GM12878 (cell line): ENCODE data around the gene NFAT5. TPM values are rescaled to one million over a fixed set of nuclear protein-coding genes. Genes with fewer than 3 reads are reported as not detected.

Source experiments
- BCLAF1 ChIP-seq: fragments of 450-650 bp; IDR thresholded peaks from 2 replicates; pipeline ENCODE4 v1.6.1; 2017; ENCODE audit warnings: antibody characterized with exemption, mild to moderate bottlenecking, moderate library complexity
- BRCA1 ChIP-seq: IDR thresholded peaks from 2 replicates; pipeline ENCODE4 v1.6.1; 2011; ENCODE audit warnings: low read depth, low read length, improper control_type of control experiment
- CBX5 ChIP-seq: sonication (generic); IDR thresholded peaks from 2 replicates; pipeline ENCODE4 v1.6.1; 2016; ENCODE audit warnings: low read depth, moderate library complexity, mild to moderate bottlenecking, inconsistent platforms
- CREM ChIP-seq: IDR thresholded peaks from 2 replicates; pipeline ENCODE4 v1.6.1; 2014; ENCODE audit warnings: antibody characterized with exemption, low read depth
- HCFC1 ChIP-seq: fragments of 150-350 bp; IDR thresholded peaks from 2 replicates; pipeline ENCODE4 v1.6.1; 2014; ENCODE audit warnings: low read length
- HDAC6 ChIP-seq: fragments of 200-600 bp; sonication (generic); IDR thresholded peaks from one replicate; pipeline ENCODE4 v1.8.0; 2017; ENCODE audit warnings: antibody characterized with exemption; ENCODE audit not compliant: unreplicated experiment
- JUND ChIP-seq: IDR thresholded peaks from 2 replicates; pipeline ENCODE4 v1.6.1; 2012; ENCODE audit warnings: low read depth, mild to moderate bottlenecking, low read length, improper control_type of control experiment, moderate library complexity
- MYB ChIP-seq: fragments of 150-350 bp; IDR thresholded peaks from 2 replicates; pipeline ENCODE4 v1.6.1; 2014; ENCODE audit warnings: mild to moderate bottlenecking, low read depth, low read length, borderline replicate concordance
- NBN ChIP-seq: fragments of 450-650 bp; IDR thresholded peaks from 2 replicates; pipeline ENCODE4 v1.6.1; 2016
- PBX3 ChIP-seq: IDR thresholded peaks from 2 replicates; pipeline ENCODE4 v1.6.1; 2011; ENCODE audit warnings: mild to moderate bottlenecking, low read depth, low read length, moderate library complexity; ENCODE audit not compliant: insufficient replicate concordance
- PRDM15 ChIP-seq: fragments of 450-650 bp; formaldehyde crosslinking; IDR thresholded peaks from 2 replicates; pipeline ENCODE4 v1.4.0; 2020; ENCODE audit warnings: mild to moderate bottlenecking, moderate library complexity
- RAD51 ChIP-seq: fragments of 450-650 bp; IDR thresholded peaks from 2 replicates; pipeline ENCODE4 v1.6.1; 2016; ENCODE audit warnings: moderate library complexity, mild to moderate bottlenecking, inconsistent platforms
- RUNX3 ChIP-seq: IDR thresholded peaks from 2 replicates; pipeline ENCODE4 v1.6.1; 2012; ENCODE audit warnings: low read length, inconsistent platforms
- SMARCA5 ChIP-seq: fragments of 450-650 bp; IDR thresholded peaks from 2 replicates; pipeline ENCODE4 v1.6.1; 2017; ENCODE audit warnings: mild to moderate bottlenecking
- SPI1 ChIP-seq: IDR thresholded peaks from 2 replicates; pipeline ENCODE4 v1.6.1; 2011; ENCODE audit warnings: low read depth, mild to moderate bottlenecking, low read length, moderate library complexity, borderline replicate concordance; ENCODE audit not compliant: insufficient read depth
- ZBED1 ChIP-seq: IDR thresholded peaks from 2 replicates; pipeline ENCODE4 v1.6.1; 2016; ENCODE audit warnings: borderline replicate concordance
- ZNF687 ChIP-seq: fragments of 450-650 bp; IDR thresholded peaks from 2 replicates; pipeline ENCODE4 v1.6.1; 2017; ENCODE audit warnings: mild to moderate bottlenecking, moderate library complexity
- ZSCAN29 ChIP-seq: fragments of 450-650 bp; IDR thresholded peaks from 2 replicates; pipeline ENCODE4 v1.6.1; 2017; ENCODE audit warnings: mild to moderate bottlenecking, moderate library complexity
- polyA plus RNA-seq, 11 experiments: library from polyadenylated mRNA; depleted of rRNA in 4 of 11; unstranded in 6 of 11; stranded (reverse) in 5 of 11; fragments of >200 nt; fragmentation: Nextera tagmentation in 4 of 11; fragmentation: Illumina TruSeq in 1 of 11; extraction: Ambion mirVana in 4 of 11; extraction: Trizol in 1 of 11; gene quantifications; 1 replicate in 1 of 11; 2 replicates in 10 of 11; pipeline versions ENCODE4 v1.2.1 to v1.2.3, GENCODE V29; 2011 to 2016; ENCODE audit warnings: inconsistent platforms in 2 of 11, missing spikeins in 2 of 11, low read depth in 1 of 11
- total RNA-seq, 4 experiments: library from RNA; depleted of rRNA in 3 of 4; stranded (reverse); fragments of >200 nt in 3 of 4; fragmentation: Illumina TruSeq in 1 of 4; extraction: Trizol in 1 of 4; gene quantifications; 2 replicates each; pipeline versions ENCODE4 v1.2.1 to v1.2.3, GENCODE V29; 2013 to 2021

Gene NFAT5
- total and polyA plus RNA-seq, 10 of the 15 experiments (the other 5 are each of a cell fraction or from before 2014, with no cell fraction given) = 0.58 to 31.5 (median 12.7) TPM

GRCh38 chr16:69563605-69564580 is 1.9 kb upstream of the NFAT5 start (continued):
- TF ChIP-seq BCLAF1 = no peak
- TF ChIP-seq SMARCA5 = 0 out of 2 replicates have a peak, but pooled peaks have one; percentile 45
- TF ChIP-seq RAD51 = no peak
- TF ChIP-seq CREM = peak; percentile 40; the same call in 1 of the 2 replicates
- 0 out of 2 replicates have a peak, but pooled peaks have one; percentile 49 for TF ChIP-seq ZNF687
- no peak for TF ChIP-seq PBX3
- peak; percentile 82 for TF ChIP-seq NBN
- peak; percentile 68 for TF ChIP-seq RUNX3
- TF ChIP-seq ZBED1 = peak; percentile 97
- TF ChIP-seq CBX5 = no peak
- TF ChIP-seq BRCA1 = no peak
- no peak for TF ChIP-seq HCFC1
- no peak for TF ChIP-seq JUND
- TF ChIP-seq HDAC6 = no peak
- no peak for TF ChIP-seq ZSCAN29
- TF ChIP-seq SPI1 = peak; percentile 80
- no peak for TF ChIP-seq PRDM15 (CRISPR knock-in tag)
- TF ChIP-seq MYB = no peak
